Esophagus squamous epithelium (tissue), 4 donors: Measurements from ENCODE around the gene ABCC1.

ENCODE experiments used
- POLR2A ChIP-seq, 4 donors: fragments of 450-650 bp; IDR thresholded peaks; one replicate each; pipeline ENCODE4 v1.6.1; 2017; ENCODE audit warnings: antibody characterized with exemption in 4 of 4, mild to moderate bottlenecking in 4 of 4, moderate library complexity in 3 of 4
- TF ChIP-seq, protein P1 (sequence below), 6 experiments: fragments of 450-650 bp in 4 of 6; fragments of 200-600 bp in 2 of 6; sonication (generic) in 2 of 6; IDR thresholded peaks; one replicate each; pipeline ENCODE4 v1.5.1; 2016 to 2019; ENCODE audit warnings: antibody characterized with exemption in 6 of 6, mild to moderate bottlenecking in 4 of 6, moderate library complexity in 4 of 6

- TF ChIP-seq, protein P1, sequence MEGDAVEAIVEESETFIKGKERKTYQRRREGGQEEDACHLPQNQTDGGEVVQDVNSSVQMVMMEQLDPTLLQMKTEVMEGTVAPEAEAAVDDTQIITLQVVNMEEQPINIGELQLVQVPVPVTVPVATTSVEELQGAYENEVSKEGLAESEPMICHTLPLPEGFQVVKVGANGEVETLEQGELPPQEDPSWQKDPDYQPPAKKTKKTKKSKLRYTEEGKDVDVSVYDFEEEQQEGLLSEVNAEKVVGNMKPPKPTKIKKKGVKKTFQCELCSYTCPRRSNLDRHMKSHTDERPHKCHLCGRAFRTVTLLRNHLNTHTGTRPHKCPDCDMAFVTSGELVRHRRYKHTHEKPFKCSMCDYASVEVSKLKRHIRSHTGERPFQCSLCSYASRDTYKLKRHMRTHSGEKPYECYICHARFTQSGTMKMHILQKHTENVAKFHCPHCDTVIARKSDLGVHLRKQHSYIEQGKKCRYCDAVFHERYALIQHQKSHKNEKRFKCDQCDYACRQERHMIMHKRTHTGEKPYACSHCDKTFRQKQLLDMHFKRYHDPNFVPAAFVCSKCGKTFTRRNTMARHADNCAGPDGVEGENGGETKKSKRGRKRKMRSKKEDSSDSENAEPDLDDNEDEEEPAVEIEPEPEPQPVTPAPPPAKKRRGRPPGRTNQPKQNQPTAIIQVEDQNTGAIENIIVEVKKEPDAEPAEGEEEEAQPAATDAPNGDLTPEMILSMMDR (IDR thresholded peaks at IDR 0.05) = no peak
- TF ChIP-seq POLR2A (IDR thresholded peaks at IDR 0.05) = no peak
Measured at GRCh38 chr16:16158741-16159374, 209.4 kb downstream of the ABCC1 start.
